Activated CD4-positive, alpha-beta T cell treated with anti-CD3 and anti-CD28 coated beads for 24 hours (primary cell): Measurements from ENCODE around the gene ADI1.
"Not testable (repeated sequence)": the region's sequence is repeated elsewhere in the genome, so short reads cannot be mapped to it uniquely, and the experiment has no call there.

ENCODE experiments used
- DNase-seq, 2 donors: peaks; one replicate each; pipeline ENCODE4 v3.0.0-alpha.2; 2020; ENCODE audit warnings: low read depth in 2 of 2

The ADI1 gene

GRCh38 chr2:3493615-3494007 is 25.7 kb downstream of the ADI1 start:
- no peak for DNase-seq

- DNase-seq, result no peak
Observed at GRCh38 chr2:3492951-3493614, 26.2 kb downstream of the ADI1 start.

- DNase-seq, result not testable (repeated sequence)
Observed at GRCh38 chr2:3492475-3492787, 26.9 kb downstream of the ADI1 start.

GRCh38 chr2:3491716-3492474 is 27.4 kb downstream of the ADI1 start:
- DNase-seq, result no peak

- DNase-seq, result no peak
Observed at GRCh38 chr2:3491306-3491705, 28.0 kb downstream of the ADI1 start.

- no peak for DNase-seq
Observed at GRCh38 chr2:3490191-3491170, 28.9 kb downstream of the ADI1 start.

GRCh38 chr2:3489764-3490115 is 29.6 kb downstream of the ADI1 start:
- DNase-seq, result no peak

- no peak for DNase-seq
Observed at GRCh38 chr2:3488855-3489763, 30.2 kb downstream of the ADI1 start.

- no peak for DNase-seq
Observed at GRCh38 chr2:3488061-3488531, 31.2 kb downstream of the ADI1 start.

GRCh38 chr2:3487432-3487831 is 31.9 kb downstream of the ADI1 start:
- no peak for DNase-seq

- DNase-seq, result no peak
Observed at GRCh38 chr2:3487028-3487425, 32.3 kb downstream of the ADI1 start.

GRCh38 chr2:3486047-3487027 is 33.0 kb downstream of the ADI1 start:
- no peak for DNase-seq

GRCh38 chr2:3485166-3485565 is 34.2 kb downstream of the ADI1 start:
- no peak for DNase-seq

- no peak for DNase-seq
Observed at GRCh38 chr2:3483986-3484960, 35.1 kb downstream of the ADI1 start.

- DNase-seq, result no peak
Observed at GRCh38 chr2:3483227-3483985, 35.9 kb downstream of the ADI1 start.

- DNase-seq, result no peak
Observed at GRCh38 chr2:3482363-3482821, 36.9 kb downstream of the ADI1 start.

- DNase-seq, result no peak
Observed at GRCh38 chr2:3481736-3482362, 37.5 kb downstream of the ADI1 start.

GRCh38 chr2:3481011-3481400 is 38.3 kb downstream of the ADI1 start:
- no peak for DNase-seq
